B cell (primary cell): ENCODE results near the gene FRMD3. TPM values are rescaled to one million over a fixed set of nuclear protein-coding genes. Genes with fewer than 3 reads are reported as not detected.

Source experiments
- ATAC-seq: fragments of 200-7000 bp; cut with Tn5 transposase; one replicate; pipeline ENCODE4 v1.10.0; 2021; ENCODE audit warnings: low read depth, mild to moderate bottlenecking, moderate number of reproducible peaks, moderate library complexity
- CTCF ChIA-PET: fragments of 350-600 bp; sonication (Branson Sonifier 250); formaldehyde crosslinking; loops from one replicate; lab custom pipeline; 2021; ENCODE audit warnings: antibody characterized with exemption, inconsistent platforms; lab: Charles Lee
- POLR2A ChIA-PET: fragments of 350-600 bp; sonication (Branson Sonifier 250); formaldehyde crosslinking; loops from one replicate; lab custom pipeline; 2021; ENCODE audit warnings: antibody characterized with exemption; lab: Charles Lee
- DNase-seq: peaks from one replicate; pipeline ENCODE4 v3.0.0; 2013
- H2AFZ ChIP-seq: 2 replicates; pipeline ENCODE4 v1.6.1; 2012; ENCODE audit warnings: mild to moderate bottlenecking, low read depth, low read length; ENCODE audit not compliant: insufficient read depth, poor library complexity, severe bottlenecking
- H3K27ac ChIP-seq, 2 donors: 1 replicate in 1 of 2; 2 replicates in 1 of 2; pipeline ENCODE4 v1.5.1; 2012 to 2013; ENCODE audit warnings: low read length in 2 of 2, mild to moderate bottlenecking in 2 of 2, moderate library complexity in 1 of 2
- H3K27me3 ChIP-seq, 4 experiments: fragments of 200-600 bp in 1 of 4; sonication (generic) in 1 of 4; replicated peaks in 1 of 4; 1 replicate in 2 of 4; 2 replicates in 2 of 4; pipeline versions ENCODE4 v1.6.1 to v1.7.0; 2013 to 2016; ENCODE audit warnings: low read length in 3 of 4, mild to moderate bottlenecking in 2 of 4, mixed read lengths in 1 of 4, moderate library complexity in 1 of 4; ENCODE audit not compliant: insufficient read depth in 4 of 4, control insufficient read depth in 3 of 4; ENCODE audit errors: control extremely low read depth in 1 of 4
- H3K36me3 ChIP-seq, 2 experiments: replicated peaks in 1 of 2; 1 replicate in 1 of 2; 2 replicates in 1 of 2; pipeline versions ENCODE4 v1.6.1 to v1.7.1; 2013; ENCODE audit warnings: low read length in 1 of 2; ENCODE audit not compliant: insufficient read depth in 2 of 2, control insufficient read depth in 1 of 2; ENCODE audit errors: control extremely low read depth in 1 of 2, extremely low read depth in 1 of 2
- H3K4me1 ChIP-seq, 2 donors: fragments of 200-600 bp in 1 of 2; sonication (generic) in 1 of 2; 1 replicate in 1 of 2; 2 replicates in 1 of 2; pipeline versions ENCODE4 v1.5.1 to v1.6.1; 2013 to 2017; ENCODE audit warnings: low read length in 2 of 2; ENCODE audit not compliant: control insufficient read depth in 2 of 2, insufficient read depth in 2 of 2
- H3K4me2 ChIP-seq: replicated peaks from 2 replicates; pipeline ENCODE3; 2012; ENCODE audit warnings: mild to moderate bottlenecking, low read depth, low read length; ENCODE audit not compliant: poor library complexity, severe bottlenecking
- H3K4me3 ChIP-seq, 5 experiments: fragments of 200-600 bp in 1 of 5; sonication (generic) in 1 of 5; 1 replicate in 3 of 5; 2 replicates in 2 of 5; pipeline versions ENCODE4 v1.5.1 to v1.7.0; 2011 to 2016; ENCODE audit warnings: low read length in 4 of 5, mild to moderate bottlenecking in 4 of 5, low read depth in 2 of 5, control low read depth in 1 of 5, moderate library complexity in 1 of 5; ENCODE audit not compliant: insufficient read depth in 1 of 5; ENCODE audit errors: control extremely low read depth in 1 of 5, extremely low read depth in 1 of 5
- H3K79me2 ChIP-seq: fragments of 200-600 bp; sonication (generic); one replicate; pipeline ENCODE4 v1.6.0; 2016; ENCODE audit warnings: low read length; ENCODE audit not compliant: control insufficient read depth, insufficient read depth
- H3K9ac ChIP-seq: fragments of 200-600 bp; sonication (generic); 2 replicates; pipeline ENCODE4 v1.6.1; 2017; ENCODE audit warnings: mild to moderate bottlenecking, low read length, moderate library complexity
- H3K9me3 ChIP-seq, 3 donors: one replicate each; pipeline versions ENCODE4 v1.6.1 to v1.7.1; 2013; ENCODE audit warnings: low read length in 2 of 3; ENCODE audit not compliant: control insufficient read depth in 2 of 3, insufficient read depth in 1 of 3; ENCODE audit errors: control extremely low read depth in 1 of 3
- H4K20me1 ChIP-seq: 2 replicates; pipeline ENCODE4 v1.6.0; 2012; ENCODE audit warnings: mild to moderate bottlenecking, low read length; ENCODE audit not compliant: insufficient read depth, control insufficient read depth, poor library complexity, severe bottlenecking
- H3K27ac Mint-ChIP-seq: one replicate; pipeline ENCODE4 v1.8.0; 2021; ENCODE audit warnings: mixed read lengths
- H3K27me3 Mint-ChIP-seq: one replicate; pipeline ENCODE4 v1.8.0; 2021; ENCODE audit warnings: mixed read lengths
- H3K4me1 Mint-ChIP-seq: one replicate; pipeline ENCODE4 v1.8.0; 2021; ENCODE audit warnings: mixed read lengths
- H3K4me3 Mint-ChIP-seq: one replicate; pipeline ENCODE4 v1.8.0; 2021; ENCODE audit warnings: mixed read lengths
- H3K9me3 Mint-ChIP-seq: one replicate; pipeline ENCODE4 v1.8.0; 2022; ENCODE audit warnings: mixed read lengths; ENCODE audit not compliant: insufficient read depth
- CTCF ChIP-seq: fragments of 200-600 bp; IDR thresholded peaks from one replicate; pipeline ENCODE4 v1.8.0; 2022; ENCODE audit warnings: antibody characterized with exemption, mild to moderate bottlenecking
- EZH2 ChIP-seq: IDR thresholded peaks from 2 replicates; pipeline ENCODE4 v1.6.1; 2012; ENCODE audit warnings: borderline replicate concordance, low read depth, mild to moderate bottlenecking, moderate library complexity, low read length; ENCODE audit not compliant: insufficient read depth, poor library complexity, severe bottlenecking
- WGBS: methylation state at CpG from one replicate; pipeline ENCODE4 v1.1.5; 2013; ENCODE audit warnings: missing lambda C conversion rate; ENCODE audit not compliant: insufficient coverage; 5-methylcytosine and 5-hydroxymethylcytosine counted together
- intact Hi-C: fragments of 100-400 bp; cut with micrococcal nuclease; formaldehyde crosslinking; loops from one replicate; pipeline ENCODE4 v1.10.0; 2022
- polyA plus RNA-seq: library from polyadenylated mRNA; depleted of rRNA; stranded (reverse); fragments of >200 nt; gene quantifications from 2 replicates; pipeline ENCODE4 v1.2.3, GENCODE V29; 2012
- total RNA-seq, 2 donors: library from RNA; stranded (reverse); fragments of 120-200 nt in 1 of 2; gene quantifications; 1 replicate in 1 of 2; 2 replicates in 1 of 2; pipeline versions ENCODE4 v1.2.3 to v1.2.4, GENCODE V29; 2013 to 2022

The FRMD3 gene
- total and polyA plus RNA-seq, 2 donors (not counting 1 experiment from before 2014, with no cell fraction given): 0.37 to 0.49 TPM

DNA sequence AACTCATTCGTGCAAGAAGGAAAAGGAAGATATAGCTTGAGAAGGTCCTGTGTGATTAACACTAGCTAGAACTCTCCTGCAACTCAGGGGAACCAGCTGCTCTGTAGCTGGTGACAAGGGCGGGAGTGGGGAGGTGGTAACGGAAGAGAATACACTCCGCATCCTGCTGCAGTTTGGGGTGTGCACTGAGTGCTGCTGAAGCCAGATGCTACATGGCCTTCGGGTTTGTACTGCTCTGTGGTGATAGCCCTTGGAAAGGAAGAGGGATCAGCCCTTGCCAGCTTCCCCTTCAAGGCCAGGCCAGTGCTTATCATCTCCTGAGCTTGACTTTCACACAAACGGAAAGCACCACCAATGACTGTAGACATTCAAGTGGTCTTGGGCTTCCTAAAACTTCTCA is 34.3 kb downstream of the FRMD3 start:
- Histone ChIP-seq H3K27ac (no peak overlapping the region), H3K4me2 (no peak overlapping the region), H3K27me3 (no peaks in the 10 kb centered on the region), H3K79me2 (no peaks in the 10 kb centered on the region), H3K9me3 (no peaks in the 10 kb centered on the region), H3K4me1 (no peaks in the 10 kb centered on the region), H2AFZ (no peak overlapping the region), H3K9ac (no peak overlapping the region), H3K36me3 (no peaks in the 10 kb centered on the region), H3K4me3 (no peak overlapping the region), H4K20me1 (no peaks in the 10 kb centered on the region)
- Mint-ChIP-seq H3K4me1 (no peaks in the 10 kb centered on the region), H3K27me3 (no peaks in the 10 kb centered on the region), H3K9me3 (no peaks in the 10 kb centered on the region), H3K27ac (no peak overlapping the region), H3K4me3 (no peak overlapping the region)
- no peak for DNase-seq
- intact Hi-C loops: no loop called here
- ChIA-PET CTCF (no interaction called here), POLR2A (no interaction called here)
- no peak for TF ChIP-seq CTCF
- no peak for TF ChIP-seq EZH2
- ATAC-seq: no peak
- WGBS: 90% methylated on average over 6 of the region's 6 CpGs

DNA sequence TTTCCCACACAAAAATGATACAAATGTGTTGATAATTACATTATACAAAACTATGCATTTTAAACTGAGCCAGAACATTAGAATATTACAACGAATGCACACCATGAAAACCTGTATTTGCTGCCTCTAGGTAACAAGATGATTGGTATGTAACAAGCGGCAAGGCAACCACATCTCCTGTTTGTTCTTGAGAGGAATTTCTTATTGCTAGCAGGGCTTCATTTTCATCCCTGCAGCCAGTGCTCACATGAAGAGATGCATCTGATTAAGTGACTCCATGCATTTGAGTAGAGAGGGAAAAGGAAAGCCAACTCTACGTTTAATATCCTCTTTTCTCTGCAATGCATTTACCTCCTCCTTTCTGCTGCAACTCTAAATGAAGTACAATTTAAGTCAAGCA is 36.6 kb downstream of the FRMD3 start:
- Histone ChIP-seq H3K4me2 (no peak overlapping the region), H3K27me3 (no peaks in the 10 kb centered on the region), H4K20me1 (no peaks in the 10 kb centered on the region), H3K36me3 (no peaks in the 10 kb centered on the region), H3K4me3 (no peak overlapping the region), H2AFZ (no peak overlapping the region), H3K9me3 (no peaks in the 10 kb centered on the region), H3K79me2 (no peaks in the 10 kb centered on the region), H3K9ac (no peak overlapping the region), H3K4me1 (no peaks in the 10 kb centered on the region), H3K27ac (no peak overlapping the region)
- H3K9me3 Mint-ChIP-seq: no peaks in the 10 kb centered on the region
- CTCF ChIA-PET: interaction anchor here (1.2 kb wide), 1 partner anchor 16 kb away, joined by 3 read pairs; no protein-coding TSS in a partner anchor
- ATAC-seq: no peak
- TF ChIP-seq EZH2 (no peak), CTCF (no peak)
- POLR2A ChIA-PET: no interaction called here
- no peak for DNase-seq
- no peaks in the 10 kb centered on the region for H3K4me1 Mint-ChIP-seq
- intact Hi-C loops: no loop called here
- H3K4me3 Mint-ChIP-seq: no peak overlapping the region
- 100% methylated on average over 1 of the region's 3 CpGs for WGBS
- no peaks in the 10 kb centered on the region for H3K27me3 Mint-ChIP-seq
- H3K27ac Mint-ChIP-seq: no peak overlapping the region
